Pancreas (tissue), 10 donors: ENCODE results near the gene SPAG16. TPM values are rescaled to one million over a fixed set of nuclear protein-coding genes. Genes with fewer than 3 reads are reported as not detected.

ENCODE experiments used
- ATAC-seq, 4 donors: fragments of 200-7000 bp; cut with Tn5 transposase; one replicate each; pipeline versions ENCODE4 v1.8.0 to v1.9.1; 2020; ENCODE audit warnings: mild to moderate bottlenecking in 4 of 4, moderate library complexity in 4 of 4
- DNase-seq, 6 donors: peaks; one replicate each; pipeline ENCODE4 v3.0.0-alpha.2; 2020
- FAIRE-seq: peaks from 2 replicates; lab custom pipeline; 2012; peaks lifted over from hg19 to GRCh38; lab: Jason Lieb, UNC
- H3K27ac ChIP-seq, 4 donors: fragments of 200-600 bp; sonication (generic); 1 replicate in 3 of 4; 2 replicates in 1 of 4; pipeline versions ENCODE4 v1.5.0 to v1.8.0; 2020
- H3K27me3 ChIP-seq, 4 donors: fragments of 200-600 bp; one replicate each; pipeline ENCODE4 v1.8.0; 2021
- H3K36me3 ChIP-seq, 3 donors: fragments of 200-600 bp; sonication (generic) in 1 of 3; one replicate each; pipeline versions ENCODE4 v1.5.0 to v1.8.0; 2020 to 2021
- H3K4me1 ChIP-seq, 3 donors: fragments of 200-600 bp; one replicate each; pipeline ENCODE4 v1.8.0; 2021
- H3K4me3 ChIP-seq, 4 donors: fragments of 200-600 bp; sonication (generic) in 2 of 4; one replicate each; pipeline versions ENCODE4 v1.5.0 to v1.8.0; 2020 to 2021
- H3K9me3 ChIP-seq, 4 donors: fragments of 200-600 bp; one replicate each; pipeline ENCODE4 v1.8.0; 2021
- WGBS, 2 donors: extraction: QIAGEN DNeasy Blood & Tissue Kit; methylation state at CpG; one replicate each; pipeline ENCODE4 v1.1.7; 2013; 5-methylcytosine and 5-hydroxymethylcytosine counted together
- intact Hi-C, 3 donors: fragments of 100-400 bp; cut with DNase I; formaldehyde crosslinking; loops; one replicate each; pipeline versions ENCODE4 v1.11.1 to v1.14.2; 2022
- polyA plus RNA-seq, 2 donors: library from polyadenylated mRNA; stranded (reverse); fragments of 200-250 nt; gene quantifications; one replicate each; pipeline ENCODE4 v1.2.3, GENCODE V29; 2013
- total RNA-seq, 6 donors: library from RNA; stranded (reverse); fragmentation: NEBNext Ultra II Directional in 4 of 6; extraction: Animal tissue kit (Norgen Biotek cat#: 25700) in 4 of 6; gene quantifications; one replicate each; pipeline versions ENCODE4 v1.2.1 to v1.2.4, GENCODE V29; 2021 to 2023
- TF ChIP-seq, protein P1 (sequence below), 4 donors: fragments of 200-600 bp; sonication (generic) in 3 of 4; IDR thresholded peaks; one replicate each; pipeline versions ENCODE4 v1.5.0 to v1.8.0; 2021; ENCODE audit warnings: antibody characterized with exemption in 4 of 4
- donor health status: healthy with polysubstance abuse.
- donor health status: DM: no; HTN: no; CAD: no; lungs with moderate emphysema.
- donor health status: DM: no; HTN: no; CAD: no.
- donor health status: control.
- donor health status: control.
- donor health status: Bipolar disorder and iron deficiency.
- donor health status: DM: yes; HTN: yes; CAD: no.
- donor health status: DM: no; HTN: no; CAD: no.
- donor health status: DM: no; HTN: no; CAD: no.
- donor health status: DM: yes; HTN: yes; CAD: no.

SPAG16 gene
- total and polyA plus RNA-seq, 8 donors: 9.7 to 25.7 (median 11.7) TPM

DNA sequence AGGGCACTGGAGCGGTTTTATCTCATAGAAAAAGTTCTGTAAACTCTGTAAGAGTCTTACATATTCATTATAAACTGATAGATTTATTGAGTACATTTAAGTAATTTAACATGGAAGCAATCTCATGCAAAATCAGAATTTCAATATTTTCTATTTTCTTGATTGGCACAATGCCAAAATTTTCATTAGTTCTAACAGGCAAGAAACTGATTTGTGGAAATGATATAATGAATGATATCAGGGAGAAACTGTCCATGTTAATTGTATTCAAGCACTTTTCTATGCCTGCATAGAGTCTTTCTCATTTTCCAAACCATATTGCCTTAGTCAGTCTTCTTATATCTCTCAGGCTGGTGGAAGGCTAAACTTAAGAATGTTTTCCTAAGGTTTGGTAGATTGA is 23.0 kb upstream of the SPAG16 start:
- Histone ChIP-seq H3K36me3 (no peaks in the 10 kb centered on the region), H3K27me3 (no peaks in the 10 kb centered on the region), H3K9me3 (no peaks in the 10 kb centered on the region), H3K4me3 (no peak overlapping the region), H3K27ac (no peak overlapping the region), H3K4me1 (peaks cover 0 to 6% (median 3%) of the 10 kb centered on the region in 3 donors)
- FAIRE-seq (no peak), DNase-seq (no peak), ATAC-seq (no peak)
- TF ChIP-seq, protein P1, sequence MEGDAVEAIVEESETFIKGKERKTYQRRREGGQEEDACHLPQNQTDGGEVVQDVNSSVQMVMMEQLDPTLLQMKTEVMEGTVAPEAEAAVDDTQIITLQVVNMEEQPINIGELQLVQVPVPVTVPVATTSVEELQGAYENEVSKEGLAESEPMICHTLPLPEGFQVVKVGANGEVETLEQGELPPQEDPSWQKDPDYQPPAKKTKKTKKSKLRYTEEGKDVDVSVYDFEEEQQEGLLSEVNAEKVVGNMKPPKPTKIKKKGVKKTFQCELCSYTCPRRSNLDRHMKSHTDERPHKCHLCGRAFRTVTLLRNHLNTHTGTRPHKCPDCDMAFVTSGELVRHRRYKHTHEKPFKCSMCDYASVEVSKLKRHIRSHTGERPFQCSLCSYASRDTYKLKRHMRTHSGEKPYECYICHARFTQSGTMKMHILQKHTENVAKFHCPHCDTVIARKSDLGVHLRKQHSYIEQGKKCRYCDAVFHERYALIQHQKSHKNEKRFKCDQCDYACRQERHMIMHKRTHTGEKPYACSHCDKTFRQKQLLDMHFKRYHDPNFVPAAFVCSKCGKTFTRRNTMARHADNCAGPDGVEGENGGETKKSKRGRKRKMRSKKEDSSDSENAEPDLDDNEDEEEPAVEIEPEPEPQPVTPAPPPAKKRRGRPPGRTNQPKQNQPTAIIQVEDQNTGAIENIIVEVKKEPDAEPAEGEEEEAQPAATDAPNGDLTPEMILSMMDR (IDR thresholded peaks at IDR 0.05): no peak
- 97% methylated on average over 1 of the region's 1 CpG for WGBS, 2 donors
- intact Hi-C loops: no loop called here

- TF ChIP-seq, protein P1 (IDR thresholded peaks at IDR 0.05): no peak
- no peak overlapping the region for H3K4me3 ChIP-seq
- intact Hi-C loops: no loop called here
- H3K27ac ChIP-seq: no peak overlapping the region
- FAIRE-seq (no peak), DNase-seq (no peak), ATAC-seq (peak in 3 of 4 donors; percentile 28 to 52 (median 34))
- peaks cover 0 to 6% (median 3%) of the 10 kb centered on the region in 3 donors for H3K4me1 ChIP-seq
- no peaks in the 10 kb centered on the region for H3K27me3 ChIP-seq
- H3K9me3 ChIP-seq: no peaks in the 10 kb centered on the region
- 37 to 41% methylated on average over 6 of the region's 6 CpGs for WGBS, 2 donors
- H3K36me3 ChIP-seq: no peaks in the 10 kb centered on the region
These were observed 22.5 kb upstream of the SPAG16 start for GRCh38 chr2:213261715-213262114.

GRCh38 chr2:213265679-213266078 is 18.6 kb upstream of the SPAG16 start:
- Histone ChIP-seq H3K4me3 (no peak overlapping the region), H3K36me3 (no peaks in the 10 kb centered on the region), H3K27me3 (no peaks in the 10 kb centered on the region), H3K27ac (no peak overlapping the region), H3K9me3 (no peaks in the 10 kb centered on the region), H3K4me1 (peaks cover 0 to 6% (median 3%) of the 10 kb centered on the region in 3 donors)
- TF ChIP-seq, protein P1 (IDR thresholded peaks at IDR 0.05): no peak
- intact Hi-C loops: no loop called here
- ATAC-seq: no peak
- 65 to 77% methylated on average over 3 of the region's 3 CpGs for WGBS, 2 donors
- no peak for DNase-seq
- FAIRE-seq: no peak

DNA sequence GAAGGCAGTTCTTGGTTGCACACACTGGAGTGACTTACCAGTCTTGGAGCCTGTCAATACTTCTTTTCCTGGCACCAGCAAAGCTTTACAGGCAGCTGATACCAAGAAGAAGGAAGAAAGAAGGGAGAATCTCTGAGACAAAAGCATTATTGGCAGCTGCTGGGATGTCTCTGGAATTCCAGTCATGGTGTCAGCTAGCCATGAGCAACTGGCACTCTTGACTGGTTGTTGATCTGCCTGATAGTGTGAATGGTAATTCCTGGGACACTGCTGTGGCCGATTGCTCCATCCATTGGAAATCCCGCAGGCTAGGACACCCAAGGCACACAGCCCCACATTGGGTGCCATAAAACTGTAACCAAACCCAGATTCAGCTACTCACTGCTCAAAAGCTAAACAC is 17.8 kb upstream of the SPAG16 start:
- Histone ChIP-seq H3K27me3 (no peaks in the 10 kb centered on the region), H3K9me3 (no peaks in the 10 kb centered on the region), H3K27ac (no peak overlapping the region), H3K4me3 (no peak overlapping the region), H3K36me3 (no peaks in the 10 kb centered on the region), H3K4me1 (peaks cover 0 to 6% (median 1%) of the 10 kb centered on the region in 3 donors)
- WGBS, 2 donors: 70 to 88% methylated on average over 2 of the region's 2 CpGs
- no peak for ATAC-seq
- TF ChIP-seq, protein P1 (IDR thresholded peaks at IDR 0.05): no peak
- intact Hi-C loops: no loop called here
- no peak for DNase-seq
- FAIRE-seq: no peak

GRCh38 chr2:213271947-213272346 is 12.3 kb upstream of the SPAG16 start:
- no peaks in the 10 kb centered on the region for H3K36me3 ChIP-seq
- H3K27ac ChIP-seq: no peak overlapping the region
- DNase-seq (no peak), FAIRE-seq (no peak), ATAC-seq (no peak)
- no peaks in the 10 kb centered on the region for H3K4me1 ChIP-seq
- intact Hi-C loops: no loop called here
- TF ChIP-seq, protein P1 (IDR thresholded peaks at IDR 0.05): no peak
- WGBS, 2 donors: 52 to 62% methylated on average over 1 of the region's 1 CpG
- H3K9me3 ChIP-seq: no peaks in the 10 kb centered on the region
- no peaks in the 10 kb centered on the region for H3K27me3 ChIP-seq
- no peak overlapping the region for H3K4me3 ChIP-seq
